ENCODE results near the gene GCSH. TPM values are rescaled to one million over a fixed set of nuclear protein-coding genes. Genes with fewer than 3 reads are reported as not detected.

Gene GCSH
- total RNA-seq, 1 donor from 2014 or later = 79.2 TPM

GRCh38 chr16:81080233-81080632 lies 16.0 kb downstream of the GCSH start:
- H3K9me3 Mint-ChIP-seq = no peaks in the 10 kb centered on the region
- H3K27me3 Mint-ChIP-seq (ENCODE audit: low read depth) = no peaks in the 10 kb centered on the region
- H3K4me3 Mint-ChIP-seq = peak overlapping the region; percentile 23
- H3K27ac Mint-ChIP-seq (ENCODE audit: unreplicated experiment) = no peak overlapping the region
- peaks cover 4% of the 10 kb centered on the region for H3K4me1 Mint-ChIP-seq
- H3K36me3 Mint-ChIP-seq (ENCODE audit: low read depth) = no peaks in the 10 kb centered on the region
- DNase-seq (ENCODE audit: low read depth, low spot score) = no peak
- TF ChIP-seq CTCF (conservative IDR thresholded peaks at IDR 0.05) = no peak

GRCh38 chr16:81077076-81077940 lies 18.9 kb downstream of the GCSH start, which contains the start of gene C16orf46:
Gene C16orf46, minus strand, starts transcription at chr16:81077238. Its CDS starts 13,283 bp downstream, at chr16:81063955.
- DNase-seq (ENCODE audit: low read depth, low spot score) = peak; percentile 96
- H3K27ac Mint-ChIP-seq (ENCODE audit: unreplicated experiment) = peak within 1 kb of the TSS; percentile 97
- H3K27me3 Mint-ChIP-seq (ENCODE audit: low read depth) = no peaks in the 10 kb centered on the region
- H3K36me3 Mint-ChIP-seq (ENCODE audit: low read depth) = no peaks in the 10 kb centered on the region
- H3K9me3 Mint-ChIP-seq = no peaks in the 10 kb centered on the region
- H3K4me1 Mint-ChIP-seq = peaks cover 4% of the 10 kb centered on the region
- H3K4me3 Mint-ChIP-seq = no peak within 1 kb of the TSS
- no peak for TF ChIP-seq CTCF (conservative IDR thresholded peaks at IDR 0.05)

GRCh38 chr16:81076566-81077075 lies 19.6 kb downstream of the GCSH start:
- DNase-seq (ENCODE audit: low read depth, low spot score) = peak; percentile 85
- H3K27me3 Mint-ChIP-seq (ENCODE audit: low read depth) = no peaks in the 10 kb centered on the region
- no peak overlapping the region for H3K27ac Mint-ChIP-seq (ENCODE audit: unreplicated experiment)
- no peak for TF ChIP-seq CTCF (conservative IDR thresholded peaks at IDR 0.05)
- H3K4me1 Mint-ChIP-seq = peaks cover 8% of the 10 kb centered on the region
- no peaks in the 10 kb centered on the region for H3K9me3 Mint-ChIP-seq
- no peaks in the 10 kb centered on the region for H3K36me3 Mint-ChIP-seq (ENCODE audit: low read depth)
- no peak overlapping the region for H3K4me3 Mint-ChIP-seq

- no peak for DNase-seq (ENCODE audit: low read depth, low spot score)
- Mint-ChIP-seq H3K4me1 (peaks cover 8% of the 10 kb centered on the region), H3K4me3 (no peak overlapping the region), H3K9me3 (no peaks in the 10 kb centered on the region), H3K27me3 (ENCODE audit: low read depth) (no peaks in the 10 kb centered on the region), H3K36me3 (ENCODE audit: low read depth) (no peaks in the 10 kb centered on the region), H3K27ac (ENCODE audit: unreplicated experiment) (no peak overlapping the region)
- no peak for TF ChIP-seq CTCF (conservative IDR thresholded peaks at IDR 0.05)
Measured at GRCh38 chr16:81073560-81074330, 22.4 kb downstream of the GCSH start.

- DNase-seq (ENCODE audit: low read depth, low spot score) = no peak
- no peak overlapping the region for H3K4me3 Mint-ChIP-seq
- no peaks in the 10 kb centered on the region for H3K9me3 Mint-ChIP-seq
- TF ChIP-seq CTCF (conservative IDR thresholded peaks at IDR 0.05) = no peak
- no peaks in the 10 kb centered on the region for H3K36me3 Mint-ChIP-seq (ENCODE audit: low read depth)
- peaks cover 9% of the 10 kb centered on the region for H3K4me1 Mint-ChIP-seq
- peak overlapping the region; percentile 85 for H3K27ac Mint-ChIP-seq (ENCODE audit: unreplicated experiment)
- H3K27me3 Mint-ChIP-seq (ENCODE audit: low read depth) = no peaks in the 10 kb centered on the region
Measured at GRCh38 chr16:81071805-81072204, 24.4 kb downstream of the GCSH start.

All from neural crest cell (in vitro differentiated cells).